Measurements from ENCODE around the gene PPP2R2C.

The PPP2R2C gene

GRCh38 chr4:6467600-6467999 lies 4.8 kb downstream of the PPP2R2C start:
- DNase-seq = no peak

- DNase-seq = no peak
Measured at GRCh38 chr4:6466756-6467381, 5.5 kb downstream of the PPP2R2C start.

GRCh38 chr4:6465955-6466354 lies 6.5 kb downstream of the PPP2R2C start:
- no peak for DNase-seq

GRCh38 chr4:6464842-6465588 lies 7.4 kb downstream of the PPP2R2C start:
- no peak for DNase-seq

GRCh38 chr4:6463311-6464289 lies 8.8 kb downstream of the PPP2R2C start:
- DNase-seq = no peak

GRCh38 chr4:6461301-6462165 lies 10.9 kb downstream of the PPP2R2C start:
- DNase-seq = no peak

- no peak for DNase-seq
Measured at GRCh38 chr4:6460876-6461275, 11.5 kb downstream of the PPP2R2C start.

- DNase-seq = no peak
Measured at GRCh38 chr4:6458528-6458927, 13.9 kb downstream of the PPP2R2C start.

- no peak for DNase-seq
Measured at GRCh38 chr4:6456450-6456849, 16.0 kb downstream of the PPP2R2C start.

- no peak for DNase-seq
Measured at GRCh38 chr4:6454112-6454910, 18.1 kb downstream of the PPP2R2C start.

- no peak for DNase-seq
Measured at GRCh38 chr4:6453688-6453990, 18.8 kb downstream of the PPP2R2C start.

GRCh38 chr4:6452897-6453687 lies 19.3 kb downstream of the PPP2R2C start:
- DNase-seq = no peak

- DNase-seq = no peak
Measured at GRCh38 chr4:6452116-6452896, 20.1 kb downstream of the PPP2R2C start.

GRCh38 chr4:6451309-6451708 lies 21.1 kb downstream of the PPP2R2C start:
- DNase-seq = no peak

- DNase-seq = no peak
Measured at GRCh38 chr4:6450709-6451108, 21.7 kb downstream of the PPP2R2C start.

GRCh38 chr4:6449746-6450369 lies 22.6 kb downstream of the PPP2R2C start:
- DNase-seq = no peak

GRCh38 chr4:6449335-6449734 lies 23.1 kb downstream of the PPP2R2C start:
- DNase-seq = no peak

- no peak for DNase-seq
Measured at GRCh38 chr4:6448476-6449170, 23.8 kb downstream of the PPP2R2C start.

- DNase-seq = no peak
Measured at GRCh38 chr4:6447672-6448171, 24.7 kb downstream of the PPP2R2C start.
